ENCODE results near the gene PPP1R16B.

GRCh38 chr20:38888059-38888831, 82.7 kb downstream of the PPP1R16B start:
- TF ChIP-seq CTCF (IDR thresholded peaks at IDR 0.05) (no peak), POLR2A (IDR thresholded peaks at IDR 0.05) (no peak)

All from vagina (tissue), 2 donors.